D721Med (cell line): ENCODE results near the gene GLRX3.

Source experiments
- DNase-seq: peaks from one replicate; pipeline ENCODE4 v3.0.0; 2011; ENCODE audit warnings: low spot score; ENCODE audit not compliant: insufficient read length
- FAIRE-seq: peaks from 2 replicates; lab custom pipeline; 2011; peaks lifted over from hg19 to GRCh38; lab: Jason Lieb, UNC
- TF ChIP-seq, protein P1 (sequence below): IDR thresholded peaks from 2 replicates; pipeline ENCODE4 v1.5.1; 2012; ENCODE audit warnings: mild to moderate bottlenecking, control low read depth; ENCODE audit not compliant: insufficient read depth; ENCODE audit errors: missing control alignments

GLRX3 gene

DNA sequence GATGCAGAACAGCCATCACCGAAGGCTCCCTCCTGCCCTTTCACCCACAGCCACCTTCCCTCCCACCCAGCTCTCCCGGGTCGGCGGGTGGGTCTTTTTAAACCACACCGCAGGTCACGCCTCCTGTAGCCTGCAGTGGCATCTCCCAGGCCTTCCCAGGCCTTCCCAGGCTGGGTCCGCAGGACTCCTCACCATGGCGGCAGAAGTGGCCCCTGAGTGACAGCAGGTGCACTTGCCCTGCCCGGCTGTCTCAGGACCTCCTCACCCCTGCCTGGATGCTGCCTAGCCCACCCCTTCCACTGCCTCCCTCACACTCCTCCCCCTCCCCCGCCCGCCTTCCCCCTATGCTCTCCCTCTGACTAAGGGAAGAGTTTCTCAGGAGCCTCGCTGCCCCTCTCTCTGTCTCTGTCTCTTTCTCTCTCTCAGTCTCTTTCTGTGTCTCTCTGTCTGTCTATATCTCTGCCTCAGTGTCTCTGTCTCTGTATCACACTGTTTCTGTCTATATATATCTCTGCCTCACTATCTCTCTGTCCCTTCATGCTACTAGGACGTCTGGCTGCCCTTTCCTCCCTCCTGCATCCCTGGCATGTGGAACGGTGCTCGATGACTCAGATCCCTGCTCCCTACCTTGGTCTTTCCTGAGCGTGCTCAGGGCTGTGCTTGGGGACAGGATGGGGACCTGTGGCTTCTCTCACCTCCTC is 57.5 kb downstream of the GLRX3 start:
- TF ChIP-seq, protein P1, sequence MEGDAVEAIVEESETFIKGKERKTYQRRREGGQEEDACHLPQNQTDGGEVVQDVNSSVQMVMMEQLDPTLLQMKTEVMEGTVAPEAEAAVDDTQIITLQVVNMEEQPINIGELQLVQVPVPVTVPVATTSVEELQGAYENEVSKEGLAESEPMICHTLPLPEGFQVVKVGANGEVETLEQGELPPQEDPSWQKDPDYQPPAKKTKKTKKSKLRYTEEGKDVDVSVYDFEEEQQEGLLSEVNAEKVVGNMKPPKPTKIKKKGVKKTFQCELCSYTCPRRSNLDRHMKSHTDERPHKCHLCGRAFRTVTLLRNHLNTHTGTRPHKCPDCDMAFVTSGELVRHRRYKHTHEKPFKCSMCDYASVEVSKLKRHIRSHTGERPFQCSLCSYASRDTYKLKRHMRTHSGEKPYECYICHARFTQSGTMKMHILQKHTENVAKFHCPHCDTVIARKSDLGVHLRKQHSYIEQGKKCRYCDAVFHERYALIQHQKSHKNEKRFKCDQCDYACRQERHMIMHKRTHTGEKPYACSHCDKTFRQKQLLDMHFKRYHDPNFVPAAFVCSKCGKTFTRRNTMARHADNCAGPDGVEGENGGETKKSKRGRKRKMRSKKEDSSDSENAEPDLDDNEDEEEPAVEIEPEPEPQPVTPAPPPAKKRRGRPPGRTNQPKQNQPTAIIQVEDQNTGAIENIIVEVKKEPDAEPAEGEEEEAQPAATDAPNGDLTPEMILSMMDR: no peak
- no peak for DNase-seq
- no peak for FAIRE-seq

DNA sequence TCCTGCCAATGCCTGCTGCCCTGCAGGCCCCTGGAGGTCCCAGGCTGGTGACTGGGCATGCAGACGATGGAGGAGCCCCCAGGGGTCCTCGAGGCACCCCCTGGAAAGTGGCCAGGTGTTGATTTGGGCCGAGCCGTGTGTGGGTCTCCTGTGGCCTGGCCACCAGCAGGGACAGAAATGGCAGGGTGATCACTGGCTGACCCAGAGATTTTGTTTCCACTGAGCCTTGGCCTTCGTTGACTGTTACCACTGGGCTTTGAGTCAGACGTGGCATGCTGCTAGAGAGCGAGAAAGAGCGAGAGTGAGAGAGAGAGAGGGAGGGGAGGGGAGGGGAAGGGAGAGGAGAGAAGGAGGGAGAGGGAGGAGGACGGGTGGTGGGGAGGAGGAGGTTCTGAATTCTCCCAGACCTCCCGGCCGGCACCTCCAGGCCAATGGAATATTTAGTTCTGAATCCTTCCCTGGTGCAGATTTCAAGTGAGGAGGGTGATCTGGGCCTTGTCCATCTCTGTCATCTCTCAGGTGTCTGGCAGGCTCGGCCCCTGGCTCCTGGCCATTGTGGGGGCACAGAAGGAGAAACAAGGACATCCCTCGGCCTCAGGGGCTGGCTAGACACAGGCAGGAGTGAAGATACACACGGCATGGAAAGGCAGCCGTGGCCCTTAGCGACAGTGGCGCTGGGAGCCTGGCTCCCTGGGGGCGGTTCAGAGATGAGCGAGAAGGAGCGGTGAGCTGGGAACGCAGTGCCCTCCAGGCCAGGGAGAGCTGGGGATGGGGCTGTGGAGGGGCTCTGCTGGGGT is 58.2 kb downstream of the GLRX3 start:
- FAIRE-seq (no peak), DNase-seq (no peak)
- TF ChIP-seq, protein P1: no peak

DNA sequence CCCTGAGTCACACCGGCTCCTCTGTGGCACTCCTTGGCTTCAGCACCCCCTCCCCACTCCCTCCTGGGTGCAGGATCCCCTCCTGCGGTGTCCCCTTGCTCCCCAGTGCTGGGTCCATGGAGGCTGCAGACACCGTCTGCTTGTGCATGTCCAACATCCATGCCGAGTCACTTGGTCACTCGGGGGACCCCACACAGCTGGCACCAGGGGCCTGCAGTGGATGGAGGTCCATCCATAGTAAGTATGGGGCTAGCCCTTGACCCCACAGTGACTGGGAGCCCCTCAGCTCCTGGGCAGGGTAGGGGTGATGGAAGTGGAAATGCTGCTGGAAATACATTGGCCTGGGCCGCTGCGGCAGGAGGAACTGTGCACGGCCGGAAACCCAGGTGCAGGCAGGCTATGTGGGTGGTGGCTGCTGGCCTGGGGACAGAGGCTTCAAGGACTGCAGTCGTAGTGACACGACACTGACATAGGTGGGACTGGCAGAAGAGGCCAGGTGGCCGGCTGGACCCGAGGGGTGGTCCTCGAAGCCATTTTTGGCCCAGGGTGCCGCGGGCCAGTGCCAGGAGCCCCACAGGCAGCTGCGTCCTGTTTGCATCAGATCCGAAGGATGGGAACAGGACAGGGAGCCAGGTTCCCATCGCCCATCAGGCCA is 58.9 kb downstream of the GLRX3 start:
- DNase-seq (no peak), FAIRE-seq (no peak)
- TF ChIP-seq, protein P1: no peak

DNA sequence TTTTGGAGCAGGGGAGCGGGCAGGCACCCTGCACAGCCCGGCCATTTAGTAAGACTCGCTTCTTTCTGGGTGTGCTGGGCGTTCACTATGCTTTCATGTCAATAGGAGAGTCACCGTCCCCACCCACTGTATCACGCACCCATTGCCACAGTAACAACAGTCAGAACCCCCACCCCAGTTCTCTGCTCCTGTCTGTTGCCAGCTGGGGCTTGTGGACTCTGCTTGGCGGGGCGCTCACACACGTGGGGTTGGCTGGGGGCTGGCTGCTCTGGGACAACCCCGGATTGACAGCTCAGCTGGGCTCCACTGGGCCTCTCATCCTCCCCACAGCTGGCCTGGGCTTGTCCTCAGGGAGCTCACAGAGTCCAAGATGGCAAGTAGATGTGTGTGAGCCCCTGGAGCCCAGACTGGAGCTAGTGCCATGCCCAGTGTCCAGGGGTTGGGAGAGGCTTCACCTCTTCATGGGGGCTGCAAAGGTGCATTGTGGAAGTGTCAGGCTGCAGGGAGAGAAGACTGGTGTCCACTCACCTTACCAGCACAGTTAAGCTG is 59.6 kb downstream of the GLRX3 start:
- FAIRE-seq (no peak), DNase-seq (no peak)

DNA sequence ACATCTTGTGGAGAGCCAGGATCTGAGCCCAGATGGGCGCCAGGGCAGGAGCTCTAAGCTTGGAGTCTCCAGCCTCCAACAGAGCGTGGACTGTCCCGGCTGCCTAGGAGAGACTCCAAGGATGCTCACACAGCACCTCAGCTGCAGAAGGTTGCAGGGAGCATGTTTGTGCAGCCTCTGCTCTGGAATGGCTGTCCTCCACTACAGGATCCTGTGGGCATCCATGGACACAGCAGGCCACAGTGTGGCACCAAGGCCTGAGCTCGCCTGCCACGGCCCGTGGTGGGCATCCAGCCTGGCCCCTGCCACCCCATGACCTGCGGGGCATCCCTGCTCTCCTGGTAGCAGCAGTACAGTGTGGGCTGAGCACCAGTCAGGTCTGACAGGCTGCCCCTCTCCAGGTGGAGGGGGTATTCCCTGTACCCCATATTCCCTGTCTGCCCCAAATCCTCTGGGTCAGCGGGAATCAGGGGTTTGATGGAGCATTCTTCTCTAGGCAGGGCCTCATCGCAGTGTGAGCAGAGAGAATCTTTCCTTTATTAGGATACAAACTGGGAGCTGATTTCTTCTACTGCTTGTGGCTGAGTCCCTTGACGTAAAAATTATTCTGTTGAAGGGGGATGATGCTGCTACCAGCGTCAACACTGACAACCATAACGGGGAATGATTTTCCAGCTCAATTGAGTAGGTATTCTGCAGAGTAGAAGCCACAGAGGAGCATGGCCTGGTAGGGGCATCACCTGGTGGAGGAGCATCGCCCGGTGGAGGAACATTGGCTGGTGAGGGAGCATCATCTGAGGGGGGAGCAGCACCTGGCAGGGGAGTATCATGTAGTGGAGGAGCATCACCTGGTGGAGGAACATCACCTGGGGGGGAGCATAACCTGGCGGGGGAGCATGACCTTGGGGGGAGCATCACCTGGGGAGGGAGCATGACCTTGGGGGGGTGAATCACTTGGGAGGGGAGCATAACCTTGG is 60.6 kb downstream of the GLRX3 start:
- no peak for DNase-seq

More for the DNA sequence above, 59.6 kb downstream of the GLRX3 start:
- TF ChIP-seq, protein P1: no peak

DNA sequence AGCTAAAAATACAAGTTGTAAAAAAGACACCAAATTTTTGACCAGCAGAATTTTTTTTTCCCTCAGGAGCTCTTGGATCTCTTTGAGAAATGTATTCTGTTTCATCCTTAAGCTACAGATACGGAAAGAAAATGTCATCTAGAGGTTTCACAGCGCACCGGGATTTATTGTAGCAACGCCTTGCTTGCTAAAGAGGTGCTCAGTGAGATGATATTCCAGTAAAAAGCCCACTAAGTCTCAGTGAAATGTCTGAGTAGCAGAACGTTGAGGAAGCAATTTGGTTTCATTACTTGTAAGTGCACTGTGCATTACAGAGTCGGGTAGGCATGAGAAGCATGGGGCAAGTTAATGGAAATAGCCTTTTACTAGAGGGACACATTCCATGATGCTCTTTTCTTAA is 62.5 kb downstream of the GLRX3 start:
- no peak for FAIRE-seq
- no peak for DNase-seq
- TF ChIP-seq, protein P1: no peak

More for the DNA sequence above, 60.6 kb downstream of the GLRX3 start:
- FAIRE-seq: no peak
- TF ChIP-seq, protein P1: no peak
